CD1c-positive myeloid dendritic cell (primary cell): ENCODE data around the gene PARP2.

Experiments used
- DNase-seq: peaks from one replicate; pipeline ENCODE4 v3.0.0-alpha.2; 2016; ENCODE audit errors: extremely low spot score

Gene PARP2

DNA sequence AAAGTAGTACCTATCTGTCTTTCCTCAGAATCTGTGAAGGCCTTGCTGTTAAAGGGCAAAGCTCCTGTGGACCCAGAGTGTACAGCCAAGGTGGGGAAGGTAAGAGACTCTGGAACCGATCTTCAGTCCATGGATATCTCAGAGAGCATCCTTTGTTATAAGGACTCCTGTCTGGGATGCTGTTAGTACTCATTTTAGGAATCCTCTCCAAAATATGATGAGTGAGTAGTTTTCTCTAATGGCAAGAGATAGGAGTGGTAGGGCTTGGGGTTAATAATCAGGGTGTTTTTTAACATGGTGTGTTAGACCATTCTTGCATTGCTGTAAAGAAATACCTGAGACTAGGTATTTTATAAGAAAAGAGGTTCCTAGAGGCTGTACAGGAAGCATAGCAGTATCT is 1.9 kb downstream of the PARP2 start:
- no peak for DNase-seq

DNA sequence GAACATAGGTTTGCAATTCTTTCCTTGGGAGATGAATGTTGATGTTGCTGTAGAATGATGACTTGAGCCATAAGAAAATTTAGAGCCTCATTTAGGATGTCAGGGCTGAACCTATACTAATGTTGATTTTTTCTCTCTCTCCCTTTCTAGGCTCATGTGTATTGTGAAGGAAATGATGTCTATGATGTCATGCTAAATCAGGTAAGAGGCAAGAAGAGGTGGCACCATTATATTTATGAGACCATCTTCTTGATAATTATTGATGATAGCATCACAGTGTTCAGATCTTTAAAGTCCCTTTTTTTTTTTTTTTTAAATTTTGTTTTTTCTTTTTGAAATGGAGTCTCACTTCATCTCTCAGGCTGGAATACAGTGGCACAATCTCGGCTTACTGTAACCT is 3.3 kb downstream of the PARP2 start:
- DNase-seq: no peak

DNA sequence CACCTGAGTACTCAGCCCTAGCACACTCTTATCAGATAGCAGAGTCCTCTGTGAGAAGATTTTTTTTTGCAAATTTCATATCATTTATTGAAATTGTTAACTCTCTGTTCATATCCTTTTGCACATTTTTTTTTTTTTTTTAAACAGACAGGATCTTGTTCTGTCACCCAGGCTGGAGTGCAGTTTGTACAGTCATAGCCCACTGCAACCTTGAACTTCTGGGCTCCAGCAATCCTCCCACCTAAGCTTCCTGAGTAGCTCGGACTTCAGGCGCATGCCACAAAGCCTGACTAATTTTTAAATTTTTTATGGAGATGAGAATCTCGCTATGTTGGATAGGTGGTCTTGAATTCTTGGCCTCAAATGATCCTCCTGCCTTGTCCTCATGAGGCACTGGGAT is 4.3 kb downstream of the PARP2 start:
- no peak for DNase-seq

DNA sequence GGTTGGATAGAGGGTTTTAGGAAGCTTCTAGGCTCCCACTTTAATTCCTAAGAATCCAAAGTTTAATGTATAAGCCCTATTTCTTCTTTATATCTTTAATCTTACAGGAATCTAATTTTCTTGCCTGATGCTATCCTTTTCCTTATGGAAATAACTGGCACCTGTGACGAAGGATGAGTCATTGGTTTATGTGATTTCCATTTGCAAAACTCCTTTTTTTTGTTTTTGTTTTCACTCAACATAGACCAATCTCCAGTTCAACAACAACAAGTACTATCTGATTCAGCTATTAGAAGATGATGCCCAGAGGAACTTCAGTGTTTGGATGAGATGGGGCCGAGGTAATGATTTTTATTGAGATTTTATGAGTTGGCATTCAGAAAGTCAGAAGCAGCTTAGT is 6.8 kb downstream of the PARP2 start:
- no peak for DNase-seq

DNA sequence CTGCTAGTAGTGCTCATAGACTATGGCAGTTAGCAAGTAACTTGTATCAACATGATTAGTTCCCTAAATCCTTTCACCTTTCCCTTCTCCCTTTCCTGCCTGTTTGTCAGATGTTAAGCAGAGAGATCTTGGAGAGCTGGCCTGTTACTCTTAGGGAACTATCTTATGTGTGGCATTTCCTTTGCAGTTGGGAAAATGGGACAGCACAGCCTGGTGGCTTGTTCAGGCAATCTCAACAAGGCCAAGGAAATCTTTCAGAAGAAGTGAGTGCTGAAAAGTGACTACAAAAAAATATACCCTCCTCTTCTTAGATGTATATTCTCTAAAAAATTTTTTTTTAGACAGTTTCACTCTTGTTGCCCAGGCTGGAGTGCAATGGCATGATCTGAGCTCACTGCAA is 7.4 kb downstream of the PARP2 start:
- no peak for DNase-seq

- DNase-seq: no peak
These were observed 13.0 kb downstream of the PARP2 start for GRCh38 chr14:20356422-20356821.

GRCh38 chr14:20358474-20358873 is 15.0 kb downstream of the PARP2 start:
- DNase-seq: peak; percentile 54

DNA sequence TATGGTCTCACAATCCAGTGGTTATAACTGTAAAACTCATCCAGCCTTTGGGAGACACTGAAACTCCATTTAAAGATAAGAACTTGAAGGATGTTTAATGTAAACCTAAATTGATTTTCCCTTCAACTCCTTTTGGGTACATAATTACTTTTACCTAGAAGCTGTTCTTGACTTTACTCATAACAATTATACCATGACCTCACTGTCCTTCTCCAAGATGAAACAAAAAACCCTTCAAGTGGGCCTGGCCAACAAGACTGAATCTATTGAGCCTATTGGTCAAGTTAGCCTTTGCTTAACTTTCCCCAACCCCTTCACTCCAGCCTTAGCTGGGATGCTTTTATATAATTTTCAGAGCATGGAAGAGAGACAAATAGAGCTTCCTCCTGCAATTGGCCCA is 22.5 kb downstream of the PARP2 start:
- no peak for DNase-seq

GRCh38 chr14:20372796-20373195 is 29.4 kb downstream of the PARP2 start:
- DNase-seq: no peak

DNA sequence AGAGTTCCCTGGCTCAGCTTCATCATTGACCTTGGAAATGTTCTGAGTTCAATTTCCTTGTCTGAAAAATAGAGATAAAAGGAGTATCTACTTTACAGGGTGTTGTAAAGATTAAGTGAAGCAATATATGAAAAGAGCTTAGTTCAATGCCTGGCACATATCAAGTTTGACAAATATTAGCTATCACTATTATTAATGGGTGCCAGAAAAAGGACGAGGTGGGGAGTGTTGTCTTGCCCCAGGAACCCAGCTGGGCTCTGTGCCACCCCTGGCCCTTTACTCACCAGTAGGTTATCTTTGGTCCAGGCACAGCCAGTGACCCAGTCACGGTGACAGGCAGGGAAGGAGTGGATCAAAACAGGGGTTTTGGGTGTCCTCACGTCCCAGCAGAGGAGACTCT is 32.0 kb downstream of the PARP2 start:
- DNase-seq: no peak

DNA sequence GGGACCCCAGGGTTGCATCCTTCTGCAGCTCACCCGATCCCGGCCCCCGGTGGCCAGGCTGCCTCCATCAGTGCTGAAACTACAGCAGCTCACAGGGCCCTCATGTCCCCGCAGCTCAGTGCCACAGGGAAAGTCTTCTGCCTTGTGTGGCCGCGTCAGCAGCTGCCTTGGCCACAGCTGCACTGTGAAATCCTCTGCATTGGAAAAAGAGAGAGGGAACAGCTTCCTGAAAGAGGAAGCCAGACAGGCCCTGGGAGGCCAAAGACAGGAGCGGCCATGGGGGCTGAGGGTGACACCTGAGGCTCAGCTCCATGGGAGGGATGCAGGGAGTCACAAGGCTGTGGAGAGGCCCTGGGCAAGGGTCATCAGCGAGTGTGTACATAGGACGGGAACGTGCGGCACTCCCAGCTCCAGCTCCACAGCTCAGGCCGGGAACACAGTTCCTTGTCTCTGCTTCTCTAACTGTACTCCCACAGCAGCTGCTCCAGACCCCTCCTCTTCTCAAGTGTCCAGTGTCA is 32.7 kb downstream of the PARP2 start:
- DNase-seq: no peak

DNA sequence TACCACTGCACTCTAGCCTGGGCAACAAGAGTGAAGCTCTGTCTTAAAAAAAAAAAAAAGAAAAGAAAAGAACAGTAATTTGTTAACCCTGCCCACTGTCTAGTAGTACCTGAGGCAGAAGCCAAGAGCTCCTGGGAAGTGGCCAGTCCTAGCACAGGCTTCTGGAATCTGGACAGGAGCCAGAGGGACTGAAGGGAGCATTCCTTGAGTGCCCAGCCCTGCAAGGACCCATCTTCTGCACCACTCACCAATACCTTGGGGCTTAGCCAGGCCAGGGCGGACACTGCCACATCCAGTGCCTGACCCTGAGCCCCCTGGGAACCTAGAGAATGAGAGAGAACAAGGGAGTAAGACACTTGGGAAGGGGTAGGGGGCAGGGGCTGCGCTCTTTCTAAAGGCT is 33.7 kb downstream of the PARP2 start:
- DNase-seq: no peak

GRCh38 chr14:20379743-20380142 is 36.3 kb downstream of the PARP2 start:
- no peak for DNase-seq

GRCh38 chr14:20380681-20381080 is 37.2 kb downstream of the PARP2 start:
- no peak for DNase-seq

DNA sequence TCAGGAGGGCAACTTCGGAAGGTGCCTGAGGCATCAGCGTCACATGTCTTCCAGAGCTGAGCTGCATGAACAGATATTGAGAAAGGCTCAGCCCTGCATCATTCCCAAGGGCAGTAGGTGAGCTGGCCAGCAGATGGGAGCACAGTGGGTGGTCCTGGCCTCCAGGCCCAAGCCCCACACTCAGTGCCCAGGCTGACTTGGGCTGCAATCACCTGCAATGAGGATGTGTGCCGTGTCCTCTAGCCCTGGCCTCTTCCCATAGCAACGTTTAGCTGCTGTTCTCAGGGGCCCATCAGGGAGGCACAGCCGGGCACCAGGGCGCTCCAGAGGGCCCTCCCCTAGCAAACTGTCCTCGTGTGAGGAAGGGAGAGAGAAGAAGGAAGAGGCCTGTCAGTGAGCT is 37.9 kb downstream of the PARP2 start:
- DNase-seq: no peak

DNA sequence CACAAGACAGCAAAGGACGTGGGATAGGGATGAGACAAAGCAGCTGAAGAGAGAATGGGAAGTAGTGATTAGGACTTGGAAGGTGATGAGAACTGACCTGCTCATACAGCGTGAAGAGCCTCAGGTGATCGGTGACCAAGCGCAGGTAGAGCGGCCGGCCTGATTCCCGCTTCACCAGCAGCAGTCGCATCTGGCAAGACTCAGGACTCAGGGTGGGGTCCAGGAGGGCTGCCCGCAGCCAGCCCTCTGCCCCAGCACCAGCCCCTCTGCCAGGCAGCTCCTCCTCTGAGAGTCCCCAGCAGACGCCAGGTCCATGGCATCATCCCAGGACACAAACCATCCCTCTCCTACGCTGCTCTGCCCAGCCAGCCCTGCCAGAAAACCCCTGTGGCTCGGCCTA is 39.1 kb downstream of the PARP2 start:
- no peak for DNase-seq

GRCh38 chr14:20383032-20383431 is 39.6 kb downstream of the PARP2 start:
- no peak for DNase-seq

DNA sequence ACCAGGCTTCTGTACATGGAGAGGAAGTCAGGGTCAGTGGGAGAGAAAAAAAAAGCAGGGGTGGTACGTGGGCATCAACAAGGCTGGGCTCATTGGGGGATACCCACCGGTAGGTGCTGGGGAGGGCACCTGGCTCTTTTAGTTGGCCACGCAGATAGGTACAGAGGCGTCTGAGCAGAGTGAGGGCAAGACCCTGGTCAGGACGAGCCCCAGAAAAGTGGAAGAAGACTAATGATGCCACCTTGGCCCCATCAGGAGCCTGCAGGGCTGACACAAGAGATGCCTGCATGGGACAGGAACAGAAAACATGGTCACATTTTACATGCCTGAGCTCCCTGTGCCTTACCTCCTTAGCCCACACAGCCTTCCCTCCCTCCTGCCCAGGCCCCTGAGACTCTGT is 40.2 kb downstream of the PARP2 start:
- DNase-seq: no peak

DNA sequence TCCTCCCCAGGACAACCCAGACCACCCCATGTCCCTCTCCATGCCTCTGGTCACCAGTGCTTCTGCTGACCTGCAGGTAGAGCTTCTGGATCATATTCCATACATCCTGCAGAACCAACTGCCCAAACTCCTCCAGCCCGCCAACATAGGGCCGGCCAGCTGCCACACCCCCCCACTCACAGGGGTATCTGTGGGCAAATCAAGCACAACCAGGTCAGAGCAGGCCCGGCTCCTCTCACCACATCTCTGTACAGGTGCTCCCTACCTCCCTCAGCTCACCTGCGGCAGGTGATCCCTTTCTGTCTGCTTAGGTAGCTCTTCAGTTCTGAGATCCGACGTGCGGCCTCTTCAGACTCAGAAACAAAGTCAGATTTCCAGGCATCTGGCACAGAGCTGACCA is 40.9 kb downstream of the PARP2 start:
- DNase-seq: no peak

DNA sequence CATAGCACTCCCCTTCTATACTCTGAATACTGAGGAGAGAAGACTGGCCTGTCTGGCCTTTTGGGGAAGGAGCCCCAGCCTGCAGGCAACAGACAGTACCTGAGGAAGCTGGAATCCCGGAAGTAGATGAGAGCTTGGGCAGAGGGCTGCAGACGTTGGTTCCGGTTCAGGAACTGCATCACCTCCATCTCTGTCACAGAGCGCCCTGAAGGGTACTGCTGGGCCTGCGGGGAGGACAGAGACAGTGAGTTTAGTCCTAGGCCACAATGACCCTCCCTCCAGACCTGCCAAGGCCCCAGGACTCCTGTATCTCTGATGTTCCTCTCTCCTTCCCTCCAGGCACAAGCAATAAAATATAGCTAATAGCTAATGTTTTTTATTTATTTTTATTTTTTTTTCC is 41.5 kb downstream of the PARP2 start:
- no peak for DNase-seq

GRCh38 chr14:20386276-20386855 is 42.9 kb downstream of the PARP2 start:
- no peak for DNase-seq

DNA sequence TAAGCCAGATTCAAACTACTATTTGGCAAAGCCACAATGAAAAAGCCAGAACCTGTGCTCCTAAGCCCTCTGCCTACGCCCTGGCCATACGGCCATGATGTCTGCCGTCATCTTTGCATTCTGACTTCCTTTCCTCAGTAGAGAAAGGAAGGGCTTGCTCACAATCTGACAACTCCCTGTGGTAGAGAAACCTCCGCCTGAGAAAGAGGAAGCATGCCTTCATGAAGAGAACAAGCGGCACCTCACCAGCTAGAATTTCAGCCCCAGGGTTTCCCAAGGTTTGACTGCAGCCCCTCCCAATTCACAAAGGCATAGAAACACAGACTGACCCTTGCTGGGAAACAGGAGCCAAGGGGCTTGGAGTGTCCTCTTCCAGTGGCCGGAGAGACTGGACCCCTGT is 44.1 kb downstream of the PARP2 start:
- peak; percentile 86 for DNase-seq

DNA sequence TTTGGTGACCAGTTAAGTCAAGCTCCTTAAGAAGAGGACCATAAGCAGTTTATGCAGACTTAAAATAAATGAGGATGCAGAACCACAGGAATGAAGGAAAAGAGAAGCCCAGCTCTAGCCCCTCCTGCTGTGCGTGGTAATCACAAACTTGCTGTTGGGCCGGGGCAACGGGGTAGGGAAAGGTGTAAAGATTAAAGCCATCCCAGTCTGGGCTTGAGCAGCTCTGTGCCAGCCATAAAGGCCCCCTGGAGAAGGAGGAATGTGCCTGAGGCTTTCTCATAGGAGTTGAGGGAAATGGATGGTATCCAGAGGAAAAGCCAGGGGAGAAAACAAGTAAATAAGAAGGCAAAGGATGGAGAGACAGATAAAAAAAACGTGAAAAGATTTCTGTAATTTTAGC is 44.7 kb downstream of the PARP2 start:
- no peak for DNase-seq

GRCh38 chr14:20391505-20391904 is 48.1 kb downstream of the PARP2 start:
- DNase-seq: no peak
